Heart left ventricle (tissue), 13 donors: ENCODE data around the gene LIPT2.
"Not testable (repeated sequence)": the region's sequence is repeated elsewhere in the genome, so short reads cannot be mapped to it uniquely, and the experiment has no call there.

ENCODE experiments used
- CTCF ChIP-seq, 12 donors: fragments of 200-600 bp; sonication (generic) in 4 of 12; IDR thresholded peaks; one replicate each; pipeline versions ENCODE4 v1.5.0 to v1.8.0; 2018 to 2022; ENCODE audit warnings: antibody characterized with exemption in 12 of 12, mild to moderate bottlenecking in 5 of 12
- POLR2A ChIP-seq, 2 donors: fragments of 450-650 bp; IDR thresholded peaks; one replicate each; pipeline ENCODE4 v1.6.1; 2017; ENCODE audit warnings: antibody characterized with exemption in 2 of 2, mild to moderate bottlenecking in 2 of 2, moderate library complexity in 2 of 2
- donor health status: ischemic (EF 13 %, LVEDD 7.1; RV severe dilation, severe dysfunction).
- donor health status: DM: no; HTN: yes; CAD: no.
- donor health status: DM: no; HTN: no; CAD: no.
- donor health status: ischemic (EF 25% LVEDD 6.9; RV normal size, moderate dysfunction).
- donor health status: ischemic (EF 25% LVEDD 5.7; RV mildly dilated, moderate dysfunction).
- donor health status: ischemic (EF 35%, LVEDD 5.7; RV mildly dilated, moderate dysfunction).
- donor health status: nonischemic (EF 11% LVEDD 7.7; RV severe dilation, severe dysfunction).
- donor health status: DM: yes; HTN: yes; CAD: no.
- donor health status: PGD.
- donor health status: ischemic (EF 29% LVEDD 5.4; RV normal size, mild dysfunction).
- donor health status: nonischemic (EF 23%, LVEDD 6.1; RV moderate dilation, normal function).

GRCh38 chr11:74534946-74535275 lies 41.4 kb upstream of the LIPT2 start:
- TF ChIP-seq CTCF, POLR2A (IDR thresholded peaks at IDR 0.05): not testable (repeated sequence)
